ENCODE results near the gene CORO6. TPM values are rescaled to one million over a fixed set of nuclear protein-coding genes. Genes with fewer than 3 reads are reported as not detected.

The CORO6 gene
- total RNA-seq (2022; extraction: Qiagen RNA extraction; ENCODE audit: low read depth): 4.1 to 8.8 TPM (median 5.7 TPM) in 5 replicates

GRCh38 chr17:29622337-29623282 is at the start of gene CORO6:
Gene CORO6, minus strand, starts transcription at chr17:29622912. Its CDS starts 1,491 bp downstream, at chr17:29621421.

GRCh38 chr17:29592850-29593551 is 29.7 kb downstream of the CORO6 start, which contains the start of gene ANKRD13B:
Gene ANKRD13B, plus strand, starts transcription at chr17:29593132. Its CDS starts 490 bp downstream, at chr17:29593622.

GRCh38 chr17:29589524-29590410 is 32.9 kb downstream of the CORO6 start, which contains the start of gene GIT1:
Gene GIT1, minus strand, starts transcription at chr17:29589648. Its CDS starts 270 bp downstream, at chr17:29589378.

GRCh38 chr17:29568331-29569244 is 54.1 kb downstream of the CORO6 start, which contains the start of gene TP53I13:
Gene TP53I13, plus strand, starts transcription at chr17:29568701. Its CDS starts 58 bp downstream, at chr17:29568759.

GRCh38 chr17:29566473-29567303 is 56.0 kb downstream of the CORO6 start, which contains the start of gene ABHD15:
Gene ABHD15, minus strand, starts transcription at chr17:29567037. Its CDS starts 71 bp downstream, at chr17:29566966.

Other genes with a start within 250 kb of the CORO6 start
- 8.2 to 23.9 TPM (median 22.7 TPM) in 5 replicates for gene TAOK1, start 232.5 kb downstream of the CORO6 start, total RNA-seq (2022; extraction: Qiagen RNA extraction; ENCODE audit: low read depth)
- 21.0 to 28.3 TPM (median 24.8 TPM) in 5 replicates for gene ABHD15, start 55.9 kb downstream of the CORO6 start, total RNA-seq (2022; extraction: Qiagen RNA extraction; ENCODE audit: low read depth)
- gene TP53I13, start 54.2 kb downstream of the CORO6 start, total RNA-seq (2022; extraction: Qiagen RNA extraction; ENCODE audit: low read depth): 59.7 to 101 TPM (median 82.4 TPM) in 5 replicates
- 55.3 to 75.7 TPM (median 63.6 TPM) in 5 replicates for gene GIT1, start 33.3 kb downstream of the CORO6 start, total RNA-seq (2022; extraction: Qiagen RNA extraction; ENCODE audit: low read depth)
- gene ANKRD13B, start 29.8 kb downstream of the CORO6 start, total RNA-seq (2022; extraction: Qiagen RNA extraction; ENCODE audit: low read depth): 18.2 to 28.2 TPM (median 25.1 TPM) in 5 replicates

Measured in A549 treated with RU486 at 1 μM for 4 hours (cell line).